Testis (tissue), 3 donors: ENCODE measurements around the gene ANKRD11. TPM values are rescaled to one million over a fixed set of nuclear protein-coding genes. Genes with fewer than 3 reads are reported as not detected.

Experiments used
- DNase-seq: peaks from one replicate; pipeline ENCODE4 v3.0.0-alpha.2; 2019
- H3K27ac ChIP-seq, 2 donors: fragments of 200-600 bp; sonication (generic); one replicate each; pipeline ENCODE4 v1.5.1; 2019
- H3K27me3 ChIP-seq: fragments of 200-600 bp; sonication (generic); one replicate; pipeline ENCODE4 v1.5.1; 2019
- H3K36me3 ChIP-seq: fragments of 200-600 bp; sonication (generic); one replicate; pipeline ENCODE4 v1.5.1; 2017; ENCODE audit warnings: low read depth; ENCODE audit errors: missing control alignments
- H3K4me1 ChIP-seq: fragments of 200-600 bp; sonication (generic); one replicate; pipeline ENCODE4 v1.5.1; 2019
- H3K4me3 ChIP-seq, 2 donors: fragments of 200-600 bp; sonication (generic); one replicate each; pipeline ENCODE4 v1.5.1; 2017 to 2019
- H3K9me3 ChIP-seq: fragments of 200-600 bp; sonication (generic); one replicate; pipeline ENCODE4 v1.5.1; 2017
- POLR2A ChIP-seq: fragments of 450-650 bp; IDR thresholded peaks from one replicate; pipeline ENCODE4 v1.6.1; 2017; ENCODE audit warnings: antibody characterized with exemption, mild to moderate bottlenecking, moderate library complexity
- WGBS, 2 donors: methylation state at CpG; one replicate each; pipeline ENCODE4 v1.1.5; 2018; 5-methylcytosine and 5-hydroxymethylcytosine counted together
- intact Hi-C: fragments of 100-400 bp; cut with DNase I; formaldehyde crosslinking; loops from one replicate; pipeline ENCODE4 v1.15.1; 2023; ENCODE audit warnings: low total_unique reads
- polyA plus RNA-seq: library from polyadenylated mRNA; stranded (reverse); fragments of 350-450 nt; fragmentation: Illumina TruSeq; extraction: RNeasy Lipid Tissue Mini Kit (QIAGEN cat#74804); gene quantifications from one replicate; pipeline ENCODE4 v1.2.3, GENCODE V29; 2014; ENCODE audit warnings: low read depth, low replicate concordance; ENCODE audit not compliant: insufficient read depth
- total RNA-seq, 2 donors: library from RNA; depleted of rRNA; stranded (reverse); fragments of >200 nt; gene quantifications; one replicate each; pipeline ENCODE4 v1.2.3, GENCODE V29; 2016
- TF ChIP-seq, protein P1 (sequence below), 3 experiments: fragments of 450-650 bp in 2 of 3; fragments of 200-600 bp in 1 of 3; sonication (generic) in 1 of 3; IDR thresholded peaks; one replicate each; pipeline ENCODE4 v1.5.1; 2016 to 2019; ENCODE audit warnings: antibody characterized with exemption in 3 of 3, mild to moderate bottlenecking in 2 of 3, moderate library complexity in 1 of 3

Gene ANKRD11
- total and polyA plus RNA-seq, 3 donors from 2014 or later, result 49.7 to 187 (median 150) TPM

DNA sequence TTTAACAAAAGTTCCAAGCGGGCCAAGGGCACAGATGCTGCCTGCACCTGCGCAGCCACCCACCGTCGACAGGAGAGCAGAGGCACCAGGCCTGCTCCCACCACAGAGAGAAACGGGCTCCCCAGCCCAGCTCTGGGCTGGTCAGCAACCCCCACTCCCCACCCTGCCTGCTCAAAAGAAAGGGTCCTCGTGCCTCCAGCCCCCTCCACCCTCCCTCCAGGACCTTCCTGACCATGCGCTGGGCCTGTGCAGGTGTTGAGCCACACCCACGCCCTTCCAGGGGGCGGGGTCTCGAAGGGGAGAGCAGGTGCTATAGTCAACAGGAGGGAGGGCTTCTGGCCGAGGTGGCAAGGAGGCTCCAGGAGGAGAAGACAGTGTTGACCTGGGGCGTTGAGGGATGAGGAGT, 247.6 kb downstream of the ANKRD11 start:
- no peak overlapping the region for H3K4me3 ChIP-seq
- H3K9me3 ChIP-seq, result no peaks in the 10 kb centered on the region
- intact Hi-C loops, result no loop called here
- DNase-seq, result no peak
- peaks cover 10% of the 10 kb centered on the region for H3K4me1 ChIP-seq
- WGBS, 2 donors, result 38 to 45% methylated on average over 8 to 12 of the region's 12 CpGs
- TF ChIP-seq POLR2A, result no peak
- TF ChIP-seq, protein P1, sequence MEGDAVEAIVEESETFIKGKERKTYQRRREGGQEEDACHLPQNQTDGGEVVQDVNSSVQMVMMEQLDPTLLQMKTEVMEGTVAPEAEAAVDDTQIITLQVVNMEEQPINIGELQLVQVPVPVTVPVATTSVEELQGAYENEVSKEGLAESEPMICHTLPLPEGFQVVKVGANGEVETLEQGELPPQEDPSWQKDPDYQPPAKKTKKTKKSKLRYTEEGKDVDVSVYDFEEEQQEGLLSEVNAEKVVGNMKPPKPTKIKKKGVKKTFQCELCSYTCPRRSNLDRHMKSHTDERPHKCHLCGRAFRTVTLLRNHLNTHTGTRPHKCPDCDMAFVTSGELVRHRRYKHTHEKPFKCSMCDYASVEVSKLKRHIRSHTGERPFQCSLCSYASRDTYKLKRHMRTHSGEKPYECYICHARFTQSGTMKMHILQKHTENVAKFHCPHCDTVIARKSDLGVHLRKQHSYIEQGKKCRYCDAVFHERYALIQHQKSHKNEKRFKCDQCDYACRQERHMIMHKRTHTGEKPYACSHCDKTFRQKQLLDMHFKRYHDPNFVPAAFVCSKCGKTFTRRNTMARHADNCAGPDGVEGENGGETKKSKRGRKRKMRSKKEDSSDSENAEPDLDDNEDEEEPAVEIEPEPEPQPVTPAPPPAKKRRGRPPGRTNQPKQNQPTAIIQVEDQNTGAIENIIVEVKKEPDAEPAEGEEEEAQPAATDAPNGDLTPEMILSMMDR (IDR thresholded peaks at IDR 0.05), result no peak
- no peaks in the 10 kb centered on the region for H3K27me3 ChIP-seq
- H3K27ac ChIP-seq, result no peak overlapping the region
- no peaks in the 10 kb centered on the region for H3K36me3 ChIP-seq

DNA sequence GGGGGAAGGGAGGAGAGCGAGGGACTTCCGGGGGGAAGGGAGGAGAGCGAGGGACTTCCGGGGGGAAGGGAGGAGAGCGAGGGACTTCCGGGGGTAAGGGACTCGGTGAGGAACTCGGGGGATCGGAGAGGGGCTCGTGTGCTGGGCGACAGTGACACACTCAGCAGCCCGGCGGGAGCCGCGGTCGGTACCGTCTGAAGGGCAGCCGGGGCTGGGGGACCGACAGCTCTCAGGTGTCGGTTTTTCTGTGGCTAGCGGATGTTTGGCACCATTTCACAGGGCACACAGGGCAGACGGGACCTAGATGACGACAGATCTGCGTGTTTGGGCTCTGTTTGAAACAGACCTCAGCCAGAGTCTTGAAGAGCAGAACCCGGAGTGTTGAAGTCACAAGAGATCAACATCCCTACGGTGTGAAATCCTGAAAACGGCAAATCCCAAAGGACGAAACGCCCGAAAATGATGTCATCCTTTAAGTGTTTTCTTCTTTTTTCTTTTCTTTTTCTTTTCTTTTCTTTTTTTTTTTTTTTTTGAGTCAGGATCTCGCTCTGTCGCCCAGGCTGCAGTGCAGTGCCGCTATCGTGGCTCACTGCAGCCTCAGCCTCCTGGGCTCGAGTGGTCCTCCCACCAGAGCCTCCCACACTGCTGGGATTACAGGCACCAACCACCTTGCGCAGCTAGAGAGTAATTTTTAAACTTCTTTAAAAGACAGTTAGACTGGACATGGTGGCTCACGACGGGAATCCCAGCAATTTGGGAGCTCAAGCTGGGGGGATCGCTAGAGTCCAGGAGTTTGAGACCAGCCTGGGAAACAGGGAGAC, 249.0 kb downstream of the ANKRD11 start:
- Histone ChIP-seq H3K27me3 (no peaks in the 10 kb centered on the region), H3K27ac (peak overlapping the region; percentile 86 to 91), H3K9me3 (no peaks in the 10 kb centered on the region), H3K4me1 (peaks cover 4% of the 10 kb centered on the region), H3K4me3 (peak overlapping the region; percentile 61 to 83), H3K36me3 (no peaks in the 10 kb centered on the region)
- WGBS, 2 donors, result 6 to 8% methylated on average over 23 to 38 of the region's 39 CpGs
- TF ChIP-seq POLR2A, result no peak
- TF ChIP-seq, protein P1 (IDR thresholded peaks at IDR 0.05), result no peak
- peak; percentile 75 for DNase-seq
- intact Hi-C loops, result no loop called here

DNA sequence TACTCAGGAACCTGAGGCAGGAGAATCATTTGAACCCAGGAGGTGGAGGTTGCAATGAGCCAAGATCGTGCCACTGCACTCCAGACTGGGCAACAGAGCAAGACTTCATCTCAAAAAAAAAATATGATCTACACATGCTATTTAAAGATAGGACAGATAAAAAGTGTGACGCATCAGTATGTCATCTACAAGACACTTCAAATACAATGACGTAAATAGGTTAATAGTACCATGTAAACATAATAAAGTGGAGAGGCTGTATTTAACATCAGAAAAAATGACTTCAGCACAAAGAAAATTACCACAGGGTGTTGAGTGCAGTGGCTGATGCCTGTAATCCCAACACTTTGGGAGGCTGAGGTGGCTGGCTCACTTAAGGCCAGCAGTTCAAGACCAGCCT, 252.6 kb downstream of the ANKRD11 start:
- intact Hi-C loops, result no loop called here
- Histone ChIP-seq H3K27me3 (no peaks in the 10 kb centered on the region), H3K9me3 (no peaks in the 10 kb centered on the region), H3K4me3 (no peak overlapping the region), H3K36me3 (no peaks in the 10 kb centered on the region), H3K27ac (no peak overlapping the region), H3K4me1 (peaks cover 4% of the 10 kb centered on the region)
- no peak for TF ChIP-seq POLR2A
- TF ChIP-seq, protein P1 (IDR thresholded peaks at IDR 0.05), result no peak
- 88 to 94% methylated on average over 3 of the region's 3 CpGs for WGBS, 2 donors
- DNase-seq, result no peak

DNA sequence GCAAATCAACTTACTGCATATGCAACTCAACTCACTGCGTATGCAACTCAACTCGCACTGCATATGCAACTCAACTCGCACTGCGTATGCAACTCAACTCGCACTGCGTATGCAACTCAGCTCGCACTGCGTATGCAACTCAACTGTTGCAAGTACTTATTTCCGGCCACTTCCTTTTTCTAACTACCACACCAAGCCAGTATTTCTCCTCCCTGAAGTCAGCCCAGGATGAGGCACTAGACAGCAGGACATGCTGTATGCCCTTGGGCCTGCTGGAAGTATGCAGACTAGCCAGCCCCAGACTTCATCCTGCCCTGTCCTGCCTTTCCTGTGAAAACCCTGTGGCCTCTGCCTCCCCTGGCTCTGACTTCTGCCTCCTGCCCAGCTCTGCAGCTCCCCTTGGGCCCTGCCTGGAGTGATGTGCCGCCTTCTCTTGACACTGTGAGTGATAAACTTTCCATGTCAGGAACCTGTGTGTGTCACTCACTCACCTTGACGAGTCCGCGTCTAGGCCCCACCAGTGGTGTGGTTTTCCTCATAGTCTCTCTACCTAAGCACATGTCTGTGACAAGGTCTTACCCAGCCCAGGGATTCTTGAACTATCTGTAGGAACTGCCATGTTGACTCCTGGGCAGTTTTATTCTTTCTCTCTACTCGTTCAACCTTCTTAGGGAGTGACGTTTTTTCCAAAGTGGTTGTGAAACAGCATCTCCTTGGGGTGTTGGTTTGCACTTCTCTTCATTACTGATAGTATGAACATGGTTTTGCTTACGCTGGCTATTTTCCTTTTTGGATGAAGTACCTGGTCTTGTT, 256.5 kb downstream of the ANKRD11 start:
- intact Hi-C loops, result no loop called here
- H3K27me3 ChIP-seq, result no peaks in the 10 kb centered on the region
- 95 to 96% methylated on average over 16 of the region's 16 CpGs for WGBS, 2 donors
- H3K9me3 ChIP-seq, result no peaks in the 10 kb centered on the region
- TF ChIP-seq POLR2A, result no peak
- TF ChIP-seq, protein P1 (IDR thresholded peaks at IDR 0.05), result no peak
- no peaks in the 10 kb centered on the region for H3K4me1 ChIP-seq
- no peak for DNase-seq
- no peak overlapping the region for H3K4me3 ChIP-seq
- no peak overlapping the region for H3K27ac ChIP-seq
- H3K36me3 ChIP-seq, result no peaks in the 10 kb centered on the region
